Spleen (tissue), 11 donors: ENCODE data around the gene PTPN2. TPM values are rescaled to one million over a fixed set of nuclear protein-coding genes. Genes with fewer than 3 reads are reported as not detected.

Source experiments
- DNase-seq: peaks from one replicate; pipeline ENCODE4 v3.0.0-alpha.2; 2020
- H3K27ac ChIP-seq, 8 donors: fragments of 200-600 bp; sonication (generic) in 7 of 8; 1 replicate in 4 of 8; 2 replicates in 4 of 8; pipeline versions ENCODE4 v1.5.0 to v1.8.0; 2016 to 2021; ENCODE audit warnings: inconsistent platforms in 4 of 8, mild to moderate bottlenecking in 4 of 8, moderate library complexity in 1 of 8
- H3K27me3 ChIP-seq, 7 donors: fragments of 200-600 bp; sonication (generic) in 6 of 7; replicated peaks in 1 of 7; 1 replicate in 4 of 7; 2 replicates in 3 of 7; pipeline versions ENCODE4 v1.5.0 to v1.8.0; 2016 to 2021; ENCODE audit warnings: inconsistent platforms in 3 of 7, mild to moderate bottlenecking in 1 of 7
- H3K36me3 ChIP-seq, 6 donors: fragments of 200-600 bp; sonication (generic) in 5 of 6; 1 replicate in 4 of 6; 2 replicates in 2 of 6; pipeline versions ENCODE4 v1.5.0 to v1.8.0; 2016 to 2021; ENCODE audit warnings: inconsistent platforms in 2 of 6
- H3K4me1 ChIP-seq, 6 donors: fragments of 200-600 bp; sonication (generic) in 5 of 6; 1 replicate in 3 of 6; 2 replicates in 3 of 6; pipeline versions ENCODE4 v1.5.0 to v1.8.0; 2016 to 2021; ENCODE audit warnings: inconsistent platforms in 3 of 6
- H3K4me3 ChIP-seq, 8 donors: fragments of 200-600 bp; sonication (generic) in 7 of 8; 1 replicate in 4 of 8; 2 replicates in 4 of 8; pipeline versions ENCODE4 v1.5.0 to v1.8.0; 2016 to 2021; ENCODE audit warnings: inconsistent platforms in 4 of 8, mild to moderate bottlenecking in 4 of 8, moderate library complexity in 2 of 8
- H3K9me3 ChIP-seq, 8 donors: fragments of 200-600 bp; sonication (generic) in 7 of 8; 1 replicate in 4 of 8; 2 replicates in 4 of 8; pipeline versions ENCODE4 v1.5.0 to v1.8.0; 2016 to 2021; ENCODE audit warnings: inconsistent platforms in 4 of 8
- CTCF ChIP-seq, 11 experiments: fragments of 200-600 bp in 7 of 11; fragments of 450-650 bp in 4 of 11; sonication (generic) in 4 of 11; IDR thresholded peaks in 8 of 11; conservative IDR thresholded peaks in 3 of 11; 1 replicate in 7 of 11; 2 replicates in 4 of 11; pipeline versions ENCODE4 v1.4.0 to v1.8.0; 2016 to 2021; ENCODE audit warnings: antibody characterized with exemption in 11 of 11, inconsistent platforms in 4 of 11, mild to moderate bottlenecking in 1 of 11
- POLR2A ChIP-seq, 3 donors: fragments of 450-650 bp; IDR thresholded peaks; one replicate each; pipeline ENCODE4 v1.5.1; 2017; ENCODE audit warnings: antibody characterized with exemption in 3 of 3, mild to moderate bottlenecking in 1 of 3
- POLR2AphosphoS5 ChIP-seq, 3 donors: sonication (generic); formaldehyde crosslinking; IDR thresholded peaks; one replicate each; pipeline ENCODE4 v1.5.1; 2017; ENCODE audit warnings: antibody characterized with exemption in 3 of 3
- WGBS, 5 donors: extraction: QIAGEN DNeasy Blood & Tissue Kit in 3 of 5; methylation state at CpG; one replicate each; pipeline versions ENCODE4 v1.1.5 to v1.1.7; 2013 to 2018; 5-methylcytosine and 5-hydroxymethylcytosine counted together
- intact Hi-C: fragments of 100-400 bp; cut with DNase I; formaldehyde crosslinking; loops from one replicate; pipeline ENCODE4 v1.15.0; 2023; ENCODE audit warnings: low total_unique reads
- polyA plus RNA-seq, 3 donors: library from polyadenylated mRNA; stranded (reverse); fragments of 200-250 nt; gene quantifications; one replicate each; pipeline ENCODE4 v1.2.1, GENCODE V29; 2013
- total RNA-seq, 7 donors: library from RNA; depleted of rRNA in 3 of 7; stranded (reverse); fragments of >200 nt in 3 of 7; fragmentation: NEBNext Ultra II Directional in 4 of 7; extraction: Animal tissue kit (Norgen Biotek cat#: 25700) in 4 of 7; gene quantifications; one replicate each; pipeline versions ENCODE4 v1.1.0 to v1.2.1, GENCODE V29; 2016 to 2021
- donor health status: healthy with polysubstance abuse.
- donor health status: DM: no; HTN: no; CAD: no; lungs with moderate emphysema.
- donor health status: DM: no; HTN: no; CAD: no.
- donor health status: Bipolar disorder and iron deficiency.
- donor health status: healthy.
- donor health status: DM: no; HTN: no; CAD: no.
- donor health status: DM: yes; HTN: yes; CAD: no.

The PTPN2 gene
- total and polyA plus RNA-seq, 10 donors = 47.9 to 92.1 (median 63.3) TPM

- Histone ChIP-seq H3K27ac (peak overlapping the region; percentile 37 to 93 (median 90)), H3K9me3 (no peaks in the 10 kb centered on the region), H3K4me3 (peak overlapping the region in 1 of 8 donors; percentile 50), H3K4me1 (peaks cover 14 to 65% (median 45%) of the 10 kb centered on the region in 6 donors), H3K36me3 (peaks cover 0 to 42% (median 13%) of the 10 kb centered on the region in 6 donors), H3K27me3 (no peaks in the 10 kb centered on the region)
- no peak for TF ChIP-seq POLR2AphosphoS5 (IDR thresholded peaks at IDR 0.05)
- TF ChIP-seq CTCF (IDR thresholded peaks at IDR 0.05 in 8 of 11, conservative IDR thresholded peaks at IDR 0.05 in 3 of 11) = no peak
- TF ChIP-seq POLR2A (IDR thresholded peaks at IDR 0.05) = no peak
- WGBS, 5 donors = 21 to 45% (median 32%) methylated on average over 4 of the region's 4 CpGs
- DNase-seq = no peak
- intact Hi-C loops = no loop called here
These were observed 45.8 kb downstream of the PTPN2 start for GRCh38 chr18:12838178-12838634.

GRCh38 chr18:12837747-12838146, 46.3 kb downstream of the PTPN2 start:
- Histone ChIP-seq H3K27me3 (no peaks in the 10 kb centered on the region), H3K27ac (peak overlapping the region; percentile 37 to 93 (median 90)), H3K9me3 (no peaks in the 10 kb centered on the region), H3K36me3 (peaks cover 0 to 47% (median 13%) of the 10 kb centered on the region in 6 donors), H3K4me1 (peaks cover 14 to 61% (median 45%) of the 10 kb centered on the region in 6 donors), H3K4me3 (no peak overlapping the region)
- intact Hi-C loops = no loop called here
- TF ChIP-seq POLR2AphosphoS5 (IDR thresholded peaks at IDR 0.05) = no peak
- no peak for DNase-seq

GRCh38 chr18:12836551-12836950, 47.5 kb downstream of the PTPN2 start:
- intact Hi-C loops = no loop called here
- 79 to 89% (median 86%) methylated on average over 5 of the region's 5 CpGs for WGBS, 5 donors
- Histone ChIP-seq H3K4me1 (peaks cover 14 to 59% (median 44%) of the 10 kb centered on the region in 6 donors), H3K9me3 (no peaks in the 10 kb centered on the region), H3K27ac (peak overlapping the region in 2 of 8 donors; percentile 91 to 93), H3K27me3 (no peaks in the 10 kb centered on the region), H3K4me3 (no peak overlapping the region), H3K36me3 (peaks cover 0 to 49% (median 13%) of the 10 kb centered on the region in 6 donors)
- DNase-seq = no peak
- TF ChIP-seq CTCF (IDR thresholded peaks at IDR 0.05 in 8 of 11, conservative IDR thresholded peaks at IDR 0.05 in 3 of 11) (no peak), POLR2AphosphoS5 (IDR thresholded peaks at IDR 0.05) (no peak)

- intact Hi-C loops = no loop called here
- TF ChIP-seq POLR2AphosphoS5 (IDR thresholded peaks at IDR 0.05) (no peak), POLR2A (IDR thresholded peaks at IDR 0.05) (no peak), CTCF (IDR thresholded peaks at IDR 0.05 in 8 of 11, conservative IDR thresholded peaks at IDR 0.05 in 3 of 11) (no peak)
- WGBS, 5 donors = 91 to 100% (median 94%) methylated on average over 4 of the region's 4 CpGs
These were observed 55.7 kb downstream of the PTPN2 start for GRCh38 chr18:12828116-12829051.

More at GRCh38 chr18:12828116-12829051, 55.7 kb downstream of the PTPN2 start:
- Histone ChIP-seq H3K4me1 (no peaks in the 10 kb centered on the region), H3K36me3 (peaks cover 4 to 99% (median 47%) of the 10 kb centered on the region in 6 donors), H3K27ac (no peak overlapping the region), H3K27me3 (no peaks in the 10 kb centered on the region), H3K9me3 (peaks cover 0 to 22% (median 20%) of the 10 kb centered on the region in 8 donors), H3K4me3 (no peak overlapping the region)
- DNase-seq = no peak
